Skeletal muscle tissue (tissue), 4 donors: ENCODE data around the gene NECAB2. TPM values are rescaled to one million over a fixed set of nuclear protein-coding genes. Genes with fewer than 3 reads are reported as not detected.

Experiments used
- H3K27ac ChIP-seq: one replicate; pipeline ENCODE4 v1.7.0; 2013; ENCODE audit warnings: mild to moderate bottlenecking, low read depth, low read length, inconsistent platforms
- H3K27me3 ChIP-seq, 3 donors: one replicate each; pipeline ENCODE4 v1.7.0; 2013; ENCODE audit warnings: low read length in 3 of 3; ENCODE audit not compliant: control insufficient read depth in 3 of 3, insufficient read depth in 3 of 3
- H3K36me3 ChIP-seq, 3 donors: one replicate each; pipeline ENCODE4 v1.7.0; 2013; ENCODE audit warnings: low read length in 3 of 3; ENCODE audit not compliant: control insufficient read depth in 3 of 3, insufficient read depth in 3 of 3
- H3K4me1 ChIP-seq, 3 donors: one replicate each; pipeline ENCODE4 v1.7.0; 2013; ENCODE audit warnings: low read length in 3 of 3, mild to moderate bottlenecking in 3 of 3; ENCODE audit not compliant: control insufficient read depth in 3 of 3, insufficient read depth in 3 of 3
- H3K4me3 ChIP-seq, 3 donors: one replicate each; pipeline ENCODE4 v1.7.0; 2013; ENCODE audit warnings: low read length in 3 of 3
- H3K9ac ChIP-seq, 3 donors: one replicate each; pipeline ENCODE4 v1.7.0; 2013; ENCODE audit warnings: low read length in 3 of 3, mild to moderate bottlenecking in 3 of 3, moderate library complexity in 2 of 3, low read depth in 1 of 3
- H3K9me3 ChIP-seq, 3 donors: one replicate each; pipeline ENCODE4 v1.7.0; 2013; ENCODE audit warnings: low read length in 3 of 3; ENCODE audit not compliant: control insufficient read depth in 3 of 3
- total RNA-seq: library from RNA; depleted of rRNA; stranded (reverse); fragments of >200 nt; gene quantifications from one replicate; pipeline ENCODE4 v1.2.3, GENCODE V29; 2014
- donor health status: Osteomylitis.

Gene NECAB2
- total RNA-seq, 1 donor from 2014 or later: not detected

DNA sequence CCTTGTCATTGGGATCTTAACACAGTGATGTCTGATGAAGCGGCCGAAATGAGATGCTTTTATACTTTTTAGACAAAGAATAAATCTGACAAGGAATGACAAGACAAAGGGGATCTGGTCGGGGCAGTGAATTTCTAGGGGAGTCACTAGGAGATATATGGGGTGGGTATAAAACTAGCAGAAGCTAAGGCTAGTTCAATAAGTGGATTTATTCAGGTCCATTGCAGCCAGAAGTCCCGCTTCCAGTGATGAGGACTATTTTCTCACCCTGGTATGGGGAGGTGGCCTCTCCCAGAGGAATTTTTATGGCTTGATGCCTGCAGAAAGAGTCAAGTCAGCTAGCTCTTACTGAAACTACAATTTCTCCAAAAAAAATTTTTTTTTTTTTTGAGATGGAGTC is 50.7 kb downstream of the NECAB2 start:
- no peak overlapping the region for H3K9ac ChIP-seq
- H3K4me1 ChIP-seq: no peaks in the 10 kb centered on the region
- H3K4me3 ChIP-seq: no peak overlapping the region
- no peak overlapping the region for H3K27ac ChIP-seq
- no peaks in the 10 kb centered on the region for H3K36me3 ChIP-seq
- peaks cover 5 to 16% (median 6%) of the 10 kb centered on the region in 3 donors for H3K27me3 ChIP-seq
- peaks cover 0 to 4% (median 0%) of the 10 kb centered on the region in 3 donors for H3K9me3 ChIP-seq

DNA sequence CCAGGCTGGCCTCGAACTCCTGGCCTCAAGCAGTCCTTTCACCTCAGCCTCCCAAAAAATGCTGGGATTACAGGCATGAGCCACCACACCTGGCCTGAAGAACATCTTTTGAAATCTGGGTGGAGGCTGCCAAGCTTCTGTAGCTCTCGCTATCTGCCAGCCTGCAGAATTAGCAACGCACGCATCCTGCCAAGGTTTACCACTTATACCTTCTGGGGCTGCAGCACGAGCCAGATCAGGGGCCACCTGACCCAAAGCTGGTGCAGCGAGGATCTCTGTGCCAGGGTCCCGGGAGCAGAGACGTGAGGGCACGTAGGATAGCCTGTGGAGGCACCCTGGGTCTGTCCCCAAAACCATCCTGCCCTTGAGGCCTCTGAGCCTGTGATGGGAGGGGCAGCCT is 52.3 kb downstream of the NECAB2 start:
- no peak overlapping the region for H3K27ac ChIP-seq
- H3K27me3 ChIP-seq: peaks cover 3 to 17% (median 5%) of the 10 kb centered on the region in 3 donors
- no peak overlapping the region for H3K4me3 ChIP-seq
- no peaks in the 10 kb centered on the region for H3K4me1 ChIP-seq
- H3K9me3 ChIP-seq: peaks cover 0 to 4% (median 0%) of the 10 kb centered on the region in 3 donors
- H3K36me3 ChIP-seq: no peaks in the 10 kb centered on the region
- no peak overlapping the region for H3K9ac ChIP-seq

DNA sequence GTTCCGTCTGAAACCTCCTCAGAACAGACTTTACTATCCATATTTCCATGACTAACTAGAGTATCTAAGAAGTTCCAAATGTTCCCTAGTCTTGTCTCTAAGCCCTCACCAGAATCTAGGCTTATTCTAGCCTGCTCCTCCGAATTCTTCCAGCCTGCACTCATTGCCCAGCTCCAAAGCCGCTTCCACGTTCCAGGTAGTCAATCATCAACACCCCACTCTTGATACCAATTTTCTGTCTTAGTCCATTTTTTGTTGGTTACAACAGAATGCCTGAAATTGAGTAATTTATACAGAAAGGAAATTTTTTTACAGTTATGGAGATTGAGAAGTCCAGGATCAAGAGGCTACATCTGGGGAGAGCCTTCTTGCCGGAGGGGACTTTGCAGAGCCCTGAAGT is 53.4 kb downstream of the NECAB2 start:
- Histone ChIP-seq H3K4me1 (no peaks in the 10 kb centered on the region), H3K4me3 (no peak overlapping the region), H3K9ac (no peak overlapping the region), H3K36me3 (no peaks in the 10 kb centered on the region), H3K27me3 (peaks cover 3 to 20% (median 5%) of the 10 kb centered on the region in 3 donors), H3K9me3 (peaks cover 0 to 4% (median 0%) of the 10 kb centered on the region in 3 donors), H3K27ac (no peak overlapping the region)

DNA sequence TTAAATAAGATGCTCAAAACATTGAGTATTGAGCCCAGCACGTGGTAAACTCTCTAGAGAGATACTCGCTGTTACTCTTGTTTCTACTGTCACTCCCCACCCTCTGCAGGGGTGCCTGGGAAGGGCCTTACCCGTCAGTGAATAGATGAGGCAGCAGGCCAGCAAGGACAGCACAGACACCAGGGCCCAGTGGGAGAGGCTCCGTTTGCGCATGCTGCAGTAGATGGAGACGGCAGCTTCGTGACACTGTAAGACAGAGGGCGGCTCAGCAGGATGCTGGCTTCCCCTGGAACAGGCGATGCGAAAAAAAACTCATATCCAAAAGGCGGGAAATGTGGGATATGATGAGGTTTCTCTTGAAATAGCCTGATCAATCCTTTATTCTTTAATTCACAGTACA is 54.6 kb downstream of the NECAB2 start:
- no peak overlapping the region for H3K27ac ChIP-seq
- H3K4me3 ChIP-seq: no peak overlapping the region
- peaks cover 2 to 19% (median 3%) of the 10 kb centered on the region in 3 donors for H3K27me3 ChIP-seq
- H3K36me3 ChIP-seq: no peaks in the 10 kb centered on the region
- H3K9me3 ChIP-seq: peaks cover 0 to 4% (median 0%) of the 10 kb centered on the region in 3 donors
- H3K4me1 ChIP-seq: no peaks in the 10 kb centered on the region
- no peak overlapping the region for H3K9ac ChIP-seq

DNA sequence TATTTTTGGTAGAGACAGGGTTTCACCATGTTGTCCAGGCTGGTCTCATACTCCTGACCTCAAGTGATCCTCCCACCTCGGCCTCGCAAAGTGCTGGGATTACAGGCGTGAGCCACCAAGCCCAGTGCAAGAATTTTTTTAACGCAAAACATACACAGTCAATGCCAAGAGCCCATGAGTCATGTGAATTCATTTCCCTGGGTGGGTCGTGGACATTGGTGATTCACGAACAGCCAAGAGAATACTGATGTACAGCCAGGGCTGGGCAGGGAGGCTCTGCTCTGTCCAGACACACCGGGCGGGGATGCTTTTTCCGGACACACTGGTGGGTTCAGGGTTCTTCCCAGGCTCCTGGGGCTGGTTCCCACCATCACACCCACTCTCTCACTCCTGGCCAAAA is 56.8 kb downstream of the NECAB2 start:
- Histone ChIP-seq H3K27me3 (peaks cover 0 to 15% (median 3%) of the 10 kb centered on the region in 3 donors), H3K9me3 (peaks cover 0 to 4% (median 0%) of the 10 kb centered on the region in 3 donors), H3K36me3 (no peaks in the 10 kb centered on the region), H3K9ac (no peak overlapping the region), H3K4me1 (no peaks in the 10 kb centered on the region), H3K4me3 (no peak overlapping the region), H3K27ac (no peak overlapping the region)

DNA sequence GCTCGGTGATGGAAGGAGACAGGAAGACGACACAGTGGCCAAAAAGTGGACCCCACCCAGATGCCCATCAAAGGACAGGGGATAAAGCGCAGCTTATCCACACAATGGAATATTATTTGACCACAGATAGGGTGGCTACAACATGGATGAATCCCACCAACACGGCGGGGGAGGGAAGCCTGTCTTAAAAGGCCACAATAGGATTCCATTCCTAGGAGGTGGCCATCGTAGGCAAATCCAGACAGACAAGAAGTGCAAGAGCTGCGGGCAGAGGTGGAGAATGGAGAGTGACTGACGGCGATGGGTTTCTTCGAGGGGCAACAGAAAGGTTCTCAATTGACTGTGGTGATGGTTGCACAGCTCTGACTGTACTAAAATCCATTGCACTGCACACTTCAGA is 58.6 kb downstream of the NECAB2 start:
- Histone ChIP-seq H3K27ac (no peak overlapping the region), H3K4me3 (no peak overlapping the region), H3K4me1 (no peaks in the 10 kb centered on the region), H3K36me3 (no peaks in the 10 kb centered on the region), H3K27me3 (peaks cover 0 to 19% (median 0%) of the 10 kb centered on the region in 3 donors), H3K9me3 (no peaks in the 10 kb centered on the region), H3K9ac (no peak overlapping the region)

DNA sequence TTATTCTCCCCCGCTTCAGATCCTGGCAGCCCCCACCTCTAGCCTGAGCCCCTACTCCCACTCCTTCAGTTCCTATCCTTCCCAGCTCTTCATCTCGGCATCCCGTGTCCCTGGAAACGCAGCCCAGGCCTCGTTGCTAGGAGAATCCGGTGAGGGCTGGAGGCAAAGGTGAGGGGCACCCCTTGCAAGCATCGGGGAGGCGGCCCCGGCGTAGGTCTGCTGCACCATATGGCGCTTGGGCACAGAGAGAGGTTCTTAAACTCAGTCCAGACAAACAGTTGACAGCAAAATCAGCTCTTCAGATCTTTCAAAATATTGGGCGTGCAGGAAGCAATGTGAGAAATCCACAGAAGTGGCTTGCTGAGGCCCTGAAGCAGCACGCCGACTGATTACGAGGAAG is 59.6 kb downstream of the NECAB2 start:
- H3K27ac ChIP-seq: no peak overlapping the region
- H3K4me1 ChIP-seq: no peaks in the 10 kb centered on the region
- H3K36me3 ChIP-seq: no peaks in the 10 kb centered on the region
- no peak overlapping the region for H3K9ac ChIP-seq
- H3K27me3 ChIP-seq: peaks cover 0 to 19% (median 0%) of the 10 kb centered on the region in 3 donors
- H3K4me3 ChIP-seq: no peak overlapping the region
- H3K9me3 ChIP-seq: no peaks in the 10 kb centered on the region

DNA sequence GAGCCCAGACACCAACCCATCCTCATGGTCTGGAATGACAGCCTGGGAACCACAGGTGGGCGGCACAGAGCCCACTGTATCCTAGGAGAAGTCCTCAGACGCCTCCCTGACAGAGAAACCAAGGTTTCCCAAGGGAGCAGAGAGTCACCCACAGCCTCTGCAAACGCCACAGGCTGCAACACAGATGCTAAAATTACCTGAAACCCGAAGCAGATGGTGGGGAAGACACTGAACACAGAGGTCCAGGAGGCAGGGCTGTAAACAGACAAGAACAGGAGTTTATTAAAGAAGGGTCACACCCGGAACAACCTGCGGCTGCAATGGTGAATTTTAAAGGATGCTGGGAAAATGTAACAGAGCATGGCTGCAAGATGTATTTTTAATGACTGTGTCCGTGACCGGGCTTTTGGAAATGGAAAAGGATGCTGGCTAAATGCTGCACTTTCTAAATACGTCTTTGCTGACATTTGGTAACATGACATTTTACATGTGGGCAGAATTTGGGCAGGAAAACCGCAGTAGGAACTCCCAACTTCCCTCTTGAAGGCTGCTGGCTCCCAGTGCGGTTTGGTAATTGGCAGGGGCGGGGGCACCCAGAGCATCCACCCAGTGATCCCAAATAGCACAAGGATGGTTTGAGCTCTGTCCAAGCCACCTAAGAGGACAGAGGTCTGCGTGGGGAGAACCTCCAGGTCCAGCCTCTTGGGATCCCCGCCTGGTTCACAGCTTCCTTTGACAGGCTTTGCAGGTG is 61.4 kb downstream of the NECAB2 start:
- H3K4me1 ChIP-seq: no peaks in the 10 kb centered on the region
- H3K9ac ChIP-seq: no peak overlapping the region
- no peak overlapping the region for H3K27ac ChIP-seq
- H3K9me3 ChIP-seq: no peaks in the 10 kb centered on the region
- peaks cover 0 to 13% (median 0%) of the 10 kb centered on the region in 3 donors for H3K27me3 ChIP-seq
- no peaks in the 10 kb centered on the region for H3K36me3 ChIP-seq
- no peak overlapping the region for H3K4me3 ChIP-seq

DNA sequence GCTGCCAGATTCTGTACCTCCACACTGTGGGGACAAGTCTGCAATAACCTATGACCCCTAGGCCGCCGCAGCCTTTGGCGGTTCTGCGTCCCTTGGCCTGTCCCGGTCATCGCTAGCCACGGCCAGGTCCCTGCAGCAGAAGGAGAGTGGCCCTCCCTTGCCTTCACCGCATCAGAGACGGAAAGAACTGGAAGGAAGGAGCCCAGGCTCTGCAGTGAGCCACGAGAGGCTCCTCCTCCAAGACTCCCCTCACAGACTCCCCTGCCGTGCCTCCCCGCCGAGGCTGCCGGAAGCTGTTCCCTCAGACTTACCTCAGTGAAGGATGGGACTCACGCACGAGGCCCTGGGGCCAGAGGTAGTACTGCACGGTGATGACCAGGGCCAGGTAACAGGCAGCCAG is 63.5 kb downstream of the NECAB2 start:
- H3K36me3 ChIP-seq: no peaks in the 10 kb centered on the region
- no peak overlapping the region for H3K27ac ChIP-seq
- no peak overlapping the region for H3K9ac ChIP-seq
- H3K4me3 ChIP-seq: no peak overlapping the region
- H3K9me3 ChIP-seq: peaks cover 0 to 3% (median 2%) of the 10 kb centered on the region in 3 donors
- H3K27me3 ChIP-seq: peaks cover 0 to 6% (median 0%) of the 10 kb centered on the region in 3 donors
- H3K4me1 ChIP-seq: no peaks in the 10 kb centered on the region

DNA sequence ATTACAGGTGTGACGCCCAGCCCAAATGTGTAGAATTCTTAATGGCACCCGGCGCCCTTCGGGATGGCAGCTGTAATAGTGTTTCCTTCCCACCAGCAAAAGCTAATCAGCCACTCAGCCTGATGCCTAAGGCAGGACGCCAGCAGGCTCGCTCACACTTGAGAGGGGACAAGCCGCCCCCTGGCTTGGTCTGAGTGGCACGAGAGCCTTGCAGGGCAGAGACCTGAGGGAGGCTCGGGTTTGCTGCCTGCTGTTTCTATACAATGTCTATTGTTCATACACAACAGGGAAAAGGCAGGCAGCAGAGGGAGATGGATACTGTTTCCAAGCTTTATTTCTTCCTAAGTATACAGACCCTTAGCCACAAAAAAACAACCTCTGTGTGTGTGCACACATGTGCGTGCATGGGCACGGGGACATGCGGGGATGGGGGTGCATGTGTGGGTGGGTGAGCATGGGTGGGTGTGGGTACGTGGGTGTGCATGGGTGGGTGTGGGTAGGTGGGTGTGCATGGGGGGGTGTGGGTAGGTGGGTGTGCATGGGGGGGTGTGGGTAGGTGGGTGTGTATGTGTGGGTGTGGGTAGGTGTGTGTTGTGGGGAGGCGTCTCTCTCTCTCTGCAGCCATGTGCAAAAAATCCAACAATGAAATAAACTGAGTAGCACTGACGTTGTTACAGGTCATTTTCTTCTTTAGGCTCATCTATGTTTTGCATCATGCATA is 64.6 kb downstream of the NECAB2 start:
- Histone ChIP-seq H3K27me3 (peaks cover 0 to 4% (median 0%) of the 10 kb centered on the region in 3 donors), H3K9me3 (peaks cover 0 to 3% (median 2%) of the 10 kb centered on the region in 3 donors), H3K36me3 (no peaks in the 10 kb centered on the region), H3K4me3 (no peak overlapping the region), H3K27ac (no peak overlapping the region), H3K9ac (no peak overlapping the region), H3K4me1 (peaks cover 0 to 3% (median 0%) of the 10 kb centered on the region in 3 donors)
